Neural progenitor cell (in vitro differentiated cells): ENCODE results near the gene LYRM1. TPM values are rescaled to one million over a fixed set of nuclear protein-coding genes. Genes with fewer than 3 reads are reported as not detected.

ENCODE experiments used
- DNase-seq: peaks from one replicate; pipeline ENCODE4 v3.0.0-alpha.2; 2016; ENCODE audit warnings: low spot score
- H2AFZ ChIP-seq: fragments of 200-600 bp; sonication (generic); replicated peaks from 2 replicates; pipeline ENCODE4 v1.6.1; 2016; ENCODE audit warnings: antibody characterized with exemption
- H3F3A ChIP-seq: fragments of 200-600 bp; sonication (generic); 2 replicates; pipeline ENCODE4 v1.6.1; 2016; ENCODE audit warnings: antibody characterized with exemption, low read depth
- H3K27ac ChIP-seq: fragments of 200-600 bp; sonication (generic); 2 replicates; pipeline ENCODE4 v1.5.1; 2016; ENCODE audit warnings: mild to moderate bottlenecking
- H3K27me3 ChIP-seq: fragments of 200-600 bp; sonication (generic); 2 replicates; pipeline ENCODE4 v1.6.1; 2016; ENCODE audit warnings: mild to moderate bottlenecking, moderate library complexity
- H3K36me3 ChIP-seq: fragments of 200-600 bp; sonication (generic); 2 replicates; pipeline ENCODE4 v1.5.1; 2016
- H3K4me1 ChIP-seq: fragments of 200-600 bp; sonication (generic); 2 replicates; pipeline ENCODE4 v1.6.1; 2016; ENCODE audit warnings: mixed run types
- H3K4me2 ChIP-seq: fragments of 200-600 bp; sonication (generic); 2 replicates; pipeline ENCODE4 v1.6.1; 2016
- H3K4me3 ChIP-seq: fragments of 200-600 bp; sonication (generic); 2 replicates; pipeline ENCODE4 v1.5.1; 2016
- H3K79me2 ChIP-seq: fragments of 200-600 bp; sonication (generic); 2 replicates; pipeline ENCODE4 v1.6.1; 2016; ENCODE audit warnings: low read depth
- H3K9ac ChIP-seq: fragments of 200-600 bp; sonication (generic); 2 replicates; pipeline ENCODE4 v1.6.1; 2016
- H3K9me3 ChIP-seq: fragments of 200-600 bp; sonication (generic); 2 replicates; pipeline ENCODE4 v1.5.1; 2016; ENCODE audit warnings: low read depth
- H4K20me1 ChIP-seq: fragments of 200-600 bp; sonication (generic); 2 replicates; pipeline ENCODE4 v1.6.1; 2016; ENCODE audit warnings: low read depth
- H3K27ac Mint-ChIP-seq: 3 replicates; pipeline ENCODE4 v1.8.0; 2021; ENCODE audit warnings: mixed read lengths
- H3K27me3 Mint-ChIP-seq: 2 replicates; pipeline ENCODE4 v1.8.0; 2022; ENCODE audit warnings: low read depth, mild to moderate bottlenecking, inconsistent platforms, moderate library complexity, mixed read lengths; ENCODE audit not compliant: insufficient read depth
- H3K36me3 Mint-ChIP-seq: 3 replicates; pipeline ENCODE4 v1.8.0; 2021; ENCODE audit warnings: mixed read lengths
- H3K4me1 Mint-ChIP-seq: 3 replicates; pipeline ENCODE4 v1.8.0; 2021; ENCODE audit warnings: mixed read lengths
- H3K4me3 Mint-ChIP-seq: 3 replicates; pipeline ENCODE4 v1.8.0; 2021; ENCODE audit warnings: mild to moderate bottlenecking, moderate library complexity, mixed read lengths
- H3K9me3 Mint-ChIP-seq: 3 replicates; pipeline ENCODE4 v1.8.0; 2020; ENCODE audit warnings: mixed read lengths
- EZH2 ChIP-seq: fragments of 200-600 bp; sonication (generic); IDR thresholded peaks from 2 replicates; pipeline ENCODE4 v1.6.1; 2017; ENCODE audit warnings: antibody characterized with exemption, mild to moderate bottlenecking, moderate library complexity
- EZH2phosphoT487 ChIP-seq: fragments of 200-600 bp; sonication (generic); IDR thresholded peaks from 2 replicates; pipeline ENCODE4 v1.6.1; 2017; ENCODE audit warnings: antibody characterized with exemption
- total RNA-seq: library from RNA; depleted of rRNA; stranded (reverse); fragments of >200 nt; gene quantifications from 2 replicates; pipeline ENCODE4 v1.2.3, GENCODE V29; 2015; ENCODE audit warnings: low replicate concordance
- TF ChIP-seq, protein P1 (sequence below): fragments of 200-600 bp; sonication (generic); IDR thresholded peaks from 2 replicates; pipeline ENCODE4 v1.5.1; 2017; ENCODE audit warnings: antibody characterized with exemption, mild to moderate bottlenecking

Gene LYRM1
- total RNA-seq, 1 donor from 2014 or later: 61.8 TPM

DNA sequence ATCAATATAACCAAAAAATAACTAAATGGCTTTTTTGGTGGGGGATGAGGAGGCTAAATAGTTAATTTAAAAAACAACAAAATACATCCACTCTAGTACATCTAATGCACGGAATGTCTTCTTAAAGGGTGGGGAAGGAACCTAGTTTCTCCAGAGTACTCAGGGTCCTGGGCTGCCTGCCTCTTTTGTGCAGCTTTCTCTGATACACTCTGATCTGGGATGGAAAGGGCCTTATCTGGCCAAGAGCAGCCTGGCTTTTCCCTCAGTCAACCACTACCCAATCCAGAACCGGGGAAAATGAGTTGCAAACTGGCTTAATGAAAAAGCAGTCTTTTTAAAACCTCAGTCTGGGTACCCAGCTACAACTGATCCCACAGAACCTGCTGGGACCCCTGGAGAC lies 43.3 kb upstream of the LYRM1 start:
- no peaks in the 10 kb centered on the region for H3K27me3 ChIP-seq
- no peaks in the 10 kb centered on the region for H3K4me1 ChIP-seq
- Mint-ChIP-seq H3K27ac (no peak overlapping the region), H3K4me3 (no peak overlapping the region), H3K9me3 (no peaks in the 10 kb centered on the region), H3K27me3 (peaks cover 6% of the 10 kb centered on the region), H3K36me3 (peaks cover 25% of the 10 kb centered on the region), H3K4me1 (no peaks in the 10 kb centered on the region)
- no peaks in the 10 kb centered on the region for H3K9me3 ChIP-seq
- H2AFZ ChIP-seq: no peak overlapping the region
- no peak overlapping the region for H3K4me2 ChIP-seq
- TF ChIP-seq EZH2phosphoT487 (no peak), EZH2 (no peak)
- TF ChIP-seq, protein P1, sequence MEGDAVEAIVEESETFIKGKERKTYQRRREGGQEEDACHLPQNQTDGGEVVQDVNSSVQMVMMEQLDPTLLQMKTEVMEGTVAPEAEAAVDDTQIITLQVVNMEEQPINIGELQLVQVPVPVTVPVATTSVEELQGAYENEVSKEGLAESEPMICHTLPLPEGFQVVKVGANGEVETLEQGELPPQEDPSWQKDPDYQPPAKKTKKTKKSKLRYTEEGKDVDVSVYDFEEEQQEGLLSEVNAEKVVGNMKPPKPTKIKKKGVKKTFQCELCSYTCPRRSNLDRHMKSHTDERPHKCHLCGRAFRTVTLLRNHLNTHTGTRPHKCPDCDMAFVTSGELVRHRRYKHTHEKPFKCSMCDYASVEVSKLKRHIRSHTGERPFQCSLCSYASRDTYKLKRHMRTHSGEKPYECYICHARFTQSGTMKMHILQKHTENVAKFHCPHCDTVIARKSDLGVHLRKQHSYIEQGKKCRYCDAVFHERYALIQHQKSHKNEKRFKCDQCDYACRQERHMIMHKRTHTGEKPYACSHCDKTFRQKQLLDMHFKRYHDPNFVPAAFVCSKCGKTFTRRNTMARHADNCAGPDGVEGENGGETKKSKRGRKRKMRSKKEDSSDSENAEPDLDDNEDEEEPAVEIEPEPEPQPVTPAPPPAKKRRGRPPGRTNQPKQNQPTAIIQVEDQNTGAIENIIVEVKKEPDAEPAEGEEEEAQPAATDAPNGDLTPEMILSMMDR: no peak
- no peaks in the 10 kb centered on the region for H3K36me3 ChIP-seq
- H3K79me2 ChIP-seq: no peaks in the 10 kb centered on the region
- no peaks in the 10 kb centered on the region for H4K20me1 ChIP-seq
- no peak overlapping the region for H3K9ac ChIP-seq
- no peak overlapping the region for H3K4me3 ChIP-seq
- no peak for DNase-seq
- no peaks in the 10 kb centered on the region for H3F3A ChIP-seq
- no peak overlapping the region for H3K27ac ChIP-seq

DNA sequence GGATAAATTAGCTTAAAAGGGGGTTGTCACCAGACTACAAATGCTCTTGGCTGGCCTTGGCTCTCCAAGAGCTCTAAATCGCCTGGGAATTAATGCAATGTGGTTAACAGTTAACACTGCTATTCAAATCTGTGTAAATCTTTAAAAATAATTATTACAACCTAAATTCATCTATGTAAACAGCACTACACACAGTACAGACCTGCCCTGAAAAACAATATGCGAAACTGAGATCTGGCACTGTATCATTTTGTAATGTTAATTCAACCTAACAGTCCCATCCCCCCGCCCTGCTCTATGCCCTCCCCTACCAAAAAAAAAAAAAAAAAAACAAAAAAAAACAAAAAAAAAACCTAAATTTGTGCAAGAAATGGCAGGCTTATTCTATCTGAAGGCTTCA lies 41.3 kb upstream of the LYRM1 start:
- no peak overlapping the region for H3K4me2 ChIP-seq
- Mint-ChIP-seq H3K36me3 (peaks cover 23% of the 10 kb centered on the region), H3K27ac (no peak overlapping the region), H3K27me3 (peaks cover 6% of the 10 kb centered on the region), H3K4me1 (no peaks in the 10 kb centered on the region), H3K4me3 (no peak overlapping the region), H3K9me3 (no peaks in the 10 kb centered on the region)
- H3K9ac ChIP-seq: no peak overlapping the region
- TF ChIP-seq, protein P1: no peak
- TF ChIP-seq EZH2: no peak
- TF ChIP-seq EZH2phosphoT487: no peak
- no peaks in the 10 kb centered on the region for H3K4me1 ChIP-seq
- no peaks in the 10 kb centered on the region for H3K27me3 ChIP-seq
- no peaks in the 10 kb centered on the region for H3F3A ChIP-seq
- peaks cover 18% of the 10 kb centered on the region for H3K79me2 ChIP-seq
- H3K9me3 ChIP-seq: no peaks in the 10 kb centered on the region
- no peak overlapping the region for H2AFZ ChIP-seq
- DNase-seq: no peak
- no peak overlapping the region for H3K4me3 ChIP-seq
- H3K27ac ChIP-seq: no peak overlapping the region
- no peaks in the 10 kb centered on the region for H3K36me3 ChIP-seq
- H4K20me1 ChIP-seq: no peaks in the 10 kb centered on the region

DNA sequence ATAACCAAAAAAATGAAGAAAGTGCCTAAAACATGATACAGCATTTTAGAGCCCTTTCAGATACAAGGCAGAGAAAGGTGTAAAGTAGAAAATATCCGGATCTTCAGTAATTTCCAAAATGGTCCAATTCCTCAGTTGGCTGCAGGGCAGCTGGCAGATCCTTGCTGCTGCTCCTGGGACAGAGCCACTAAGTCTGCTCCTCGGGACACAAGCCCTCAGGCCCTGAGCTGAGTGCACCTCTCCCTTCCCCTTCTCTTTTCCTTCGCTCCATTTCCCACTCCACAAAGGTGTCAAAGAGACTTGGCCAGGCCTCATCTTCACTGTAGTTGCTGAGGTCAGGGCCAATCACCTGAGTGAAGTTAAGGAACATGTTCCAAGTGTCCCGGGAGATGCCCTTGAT lies 40.9 kb upstream of the LYRM1 start:
- Histone ChIP-seq H3K4me1 (no peaks in the 10 kb centered on the region), H4K20me1 (no peaks in the 10 kb centered on the region), H3K9ac (no peak overlapping the region), H3F3A (no peaks in the 10 kb centered on the region), H3K27ac (no peak overlapping the region), H3K27me3 (no peaks in the 10 kb centered on the region), H3K4me3 (no peak overlapping the region), H3K79me2 (peaks cover 23% of the 10 kb centered on the region), H3K4me2 (no peak overlapping the region), H3K36me3 (no peaks in the 10 kb centered on the region), H2AFZ (no peak overlapping the region), H3K9me3 (no peaks in the 10 kb centered on the region)
- H3K4me1 Mint-ChIP-seq: no peaks in the 10 kb centered on the region
- H3K27me3 Mint-ChIP-seq: peaks cover 6% of the 10 kb centered on the region
- TF ChIP-seq EZH2: no peak
- TF ChIP-seq, protein P1: no peak
- no peak overlapping the region for H3K27ac Mint-ChIP-seq
- H3K4me3 Mint-ChIP-seq: no peak overlapping the region
- no peak for DNase-seq
- peaks cover 23% of the 10 kb centered on the region for H3K36me3 Mint-ChIP-seq
- no peaks in the 10 kb centered on the region for H3K9me3 Mint-ChIP-seq
